Osteocyte (in vitro differentiated cells): ENCODE results near the gene CRYGD. TPM values are rescaled to one million over a fixed set of nuclear protein-coding genes. Genes with fewer than 3 reads are reported as not detected.
"Not testable (repeated sequence)": the region's sequence is repeated elsewhere in the genome, so short reads cannot be mapped to it uniquely, and the experiment has no call there.

ENCODE experiments used
- DNase-seq: peaks from one replicate; pipeline ENCODE4 v3.0.0; 2021; ENCODE audit warnings: mixed read lengths; ENCODE audit not compliant: unreplicated experiment; ENCODE audit errors: extremely low spot score
- H3K27ac Mint-ChIP-seq: one replicate; pipeline ENCODE4 v1.8.0; 2021; ENCODE audit warnings: mild to moderate bottlenecking, mixed read lengths; ENCODE audit not compliant: unreplicated experiment
- H3K27me3 Mint-ChIP-seq: one replicate; pipeline ENCODE4 v1.8.0; 2021; ENCODE audit warnings: mixed read lengths; ENCODE audit not compliant: unreplicated experiment
- H3K36me3 Mint-ChIP-seq: one replicate; pipeline ENCODE4 v1.8.0; 2021; ENCODE audit warnings: mixed read lengths; ENCODE audit not compliant: unreplicated experiment
- H3K4me1 Mint-ChIP-seq: one replicate; pipeline ENCODE4 v1.8.0; 2021; ENCODE audit warnings: mixed read lengths; ENCODE audit not compliant: unreplicated experiment
- H3K4me3 Mint-ChIP-seq: one replicate; pipeline ENCODE4 v1.8.0; 2021; ENCODE audit warnings: mild to moderate bottlenecking, moderate library complexity, mixed read lengths; ENCODE audit not compliant: unreplicated experiment
- H3K9me3 Mint-ChIP-seq: one replicate; pipeline ENCODE4 v1.8.0; 2021; ENCODE audit warnings: mixed read lengths; ENCODE audit not compliant: unreplicated experiment
- total RNA-seq: library from RNA; stranded (reverse); gene quantifications from 2 replicates; pipeline ENCODE4 v1.2.1, GENCODE V29; 2021
- TF ChIP-seq, protein P1 (sequence below): fragments of 200-600 bp; sonication (generic); IDR thresholded peaks from 2 replicates; pipeline ENCODE4 v1.5.0; 2021; ENCODE audit warnings: antibody characterized with exemption, mild to moderate bottlenecking, moderate library complexity

Gene CRYGD
- total RNA-seq, 1 donor from 2014 or later = not detected

DNA sequence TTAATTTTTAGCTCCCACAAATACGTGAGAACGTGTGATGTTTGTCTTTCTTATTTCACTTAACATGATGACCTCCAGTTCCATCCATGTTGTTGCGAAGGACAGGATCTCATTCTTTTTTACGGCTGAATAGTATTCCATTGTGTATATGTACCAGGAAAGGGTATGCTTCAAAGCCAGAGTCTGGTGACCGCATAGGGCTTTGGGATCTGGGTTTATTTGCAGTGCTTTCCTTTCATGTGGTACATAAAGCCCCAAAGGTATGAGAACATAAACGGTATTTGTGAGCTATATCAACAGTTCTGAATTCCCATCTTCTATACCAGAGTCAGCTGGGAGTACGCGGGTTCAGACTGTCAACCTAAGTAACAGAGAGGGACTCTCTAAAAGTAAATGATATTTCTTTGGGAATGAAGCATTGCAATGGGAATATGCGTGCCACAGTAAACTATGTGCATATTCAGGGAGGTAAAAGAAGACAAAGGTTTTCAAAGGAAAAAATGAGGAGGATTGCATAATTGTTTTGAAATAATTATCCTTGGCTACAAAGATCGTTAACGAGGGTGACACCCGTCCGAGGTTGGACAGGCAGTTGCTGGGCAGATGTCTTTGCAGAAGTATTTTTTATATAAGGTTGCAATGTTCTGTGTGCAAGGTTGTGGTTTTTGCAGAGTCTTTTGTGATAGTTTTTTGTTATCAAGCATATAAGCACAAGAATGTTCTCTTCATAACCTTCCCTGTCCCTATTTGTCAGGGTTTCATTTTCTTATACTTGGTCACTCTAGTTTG, 24.4 kb downstream of the CRYGD start:
- Mint-ChIP-seq H3K4me1 (peaks cover 3% of the 10 kb centered on the region), H3K9me3 (no peaks in the 10 kb centered on the region), H3K27ac (no peak overlapping the region), H3K27me3 (peaks cover 11% of the 10 kb centered on the region), H3K4me3 (no peak overlapping the region), H3K36me3 (no peaks in the 10 kb centered on the region)
- TF ChIP-seq, protein P1, sequence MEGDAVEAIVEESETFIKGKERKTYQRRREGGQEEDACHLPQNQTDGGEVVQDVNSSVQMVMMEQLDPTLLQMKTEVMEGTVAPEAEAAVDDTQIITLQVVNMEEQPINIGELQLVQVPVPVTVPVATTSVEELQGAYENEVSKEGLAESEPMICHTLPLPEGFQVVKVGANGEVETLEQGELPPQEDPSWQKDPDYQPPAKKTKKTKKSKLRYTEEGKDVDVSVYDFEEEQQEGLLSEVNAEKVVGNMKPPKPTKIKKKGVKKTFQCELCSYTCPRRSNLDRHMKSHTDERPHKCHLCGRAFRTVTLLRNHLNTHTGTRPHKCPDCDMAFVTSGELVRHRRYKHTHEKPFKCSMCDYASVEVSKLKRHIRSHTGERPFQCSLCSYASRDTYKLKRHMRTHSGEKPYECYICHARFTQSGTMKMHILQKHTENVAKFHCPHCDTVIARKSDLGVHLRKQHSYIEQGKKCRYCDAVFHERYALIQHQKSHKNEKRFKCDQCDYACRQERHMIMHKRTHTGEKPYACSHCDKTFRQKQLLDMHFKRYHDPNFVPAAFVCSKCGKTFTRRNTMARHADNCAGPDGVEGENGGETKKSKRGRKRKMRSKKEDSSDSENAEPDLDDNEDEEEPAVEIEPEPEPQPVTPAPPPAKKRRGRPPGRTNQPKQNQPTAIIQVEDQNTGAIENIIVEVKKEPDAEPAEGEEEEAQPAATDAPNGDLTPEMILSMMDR = no peak
- DNase-seq = no peak

DNA sequence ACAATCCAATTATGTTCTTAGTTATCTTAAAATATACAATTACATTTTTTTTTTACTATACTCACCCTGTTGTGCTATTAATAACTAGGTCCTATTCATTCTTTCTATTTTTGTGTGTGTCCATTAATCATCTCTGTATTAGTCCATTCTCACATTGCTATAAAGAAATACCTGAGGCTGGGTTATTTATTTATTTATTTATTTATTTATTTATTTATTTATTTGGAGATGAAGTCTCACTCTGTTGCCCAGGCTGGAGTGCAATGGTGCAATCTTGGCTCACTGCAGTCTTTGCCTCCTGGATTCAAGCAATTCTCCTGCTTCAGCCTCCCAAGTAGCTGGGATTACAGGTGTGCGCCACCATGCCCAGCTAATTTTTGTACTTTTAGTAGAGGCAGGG, 25.6 kb downstream of the CRYGD start:
- not testable (repeated sequence) for H3K36me3 Mint-ChIP-seq, H3K4me3 Mint-ChIP-seq, H3K27ac Mint-ChIP-seq, H3K27me3 Mint-ChIP-seq, DNase-seq, H3K9me3 Mint-ChIP-seq, H3K4me1 Mint-ChIP-seq

DNA sequence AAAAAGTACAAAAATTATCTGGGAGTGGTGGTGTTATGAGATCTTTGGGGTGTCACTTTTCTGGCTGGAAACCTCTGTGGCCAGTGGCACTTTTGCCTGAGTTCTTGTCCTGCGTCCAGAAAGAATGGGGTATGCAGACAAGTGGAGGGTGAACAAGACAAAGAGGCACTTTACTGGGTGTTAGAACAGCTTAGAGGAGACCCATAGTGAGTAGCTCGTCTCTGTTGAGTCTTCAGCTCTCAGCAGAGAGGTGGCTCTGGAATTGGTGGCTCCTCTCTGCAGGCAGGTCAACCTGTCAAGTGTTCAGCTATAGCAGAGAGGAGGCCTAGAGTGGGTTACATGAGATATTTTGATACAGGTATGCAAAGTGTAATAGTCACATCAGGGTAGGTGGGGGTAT, 26.1 kb downstream of the CRYGD start:
- Mint-ChIP-seq H3K36me3 (no peaks in the 10 kb centered on the region), H3K27me3 (peaks cover 4% of the 10 kb centered on the region), H3K9me3 (no peaks in the 10 kb centered on the region), H3K4me1 (peaks cover 3% of the 10 kb centered on the region), H3K4me3 (no peak overlapping the region), H3K27ac (no peak overlapping the region)
- DNase-seq = no peak
- TF ChIP-seq, protein P1 = no peak

DNA sequence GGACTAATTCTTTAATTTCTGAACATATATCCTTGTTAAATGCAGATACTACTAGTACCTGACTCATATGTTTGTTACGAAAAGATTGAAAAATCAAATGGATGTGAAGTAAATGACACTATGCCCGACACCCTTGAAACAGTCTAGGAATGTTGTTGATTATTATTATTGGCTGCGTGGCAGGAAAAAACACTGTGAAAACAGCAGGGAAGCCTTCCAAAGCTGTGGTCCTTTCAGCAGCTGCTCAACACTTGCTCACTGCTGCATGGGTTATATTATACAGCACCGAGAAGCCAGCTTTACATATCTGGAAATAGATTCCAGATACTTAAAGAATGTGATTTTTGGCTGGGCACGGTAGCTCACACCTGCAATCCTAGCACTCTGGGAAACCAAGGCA, 26.5 kb downstream of the CRYGD start:
- H3K4me1 Mint-ChIP-seq = peaks cover 3% of the 10 kb centered on the region
- no peaks in the 10 kb centered on the region for H3K36me3 Mint-ChIP-seq
- H3K4me3 Mint-ChIP-seq = no peak overlapping the region
- peaks cover 4% of the 10 kb centered on the region for H3K27me3 Mint-ChIP-seq
- no peaks in the 10 kb centered on the region for H3K9me3 Mint-ChIP-seq
- H3K27ac Mint-ChIP-seq = no peak overlapping the region
- TF ChIP-seq, protein P1 = no peak
- no peak for DNase-seq

DNA sequence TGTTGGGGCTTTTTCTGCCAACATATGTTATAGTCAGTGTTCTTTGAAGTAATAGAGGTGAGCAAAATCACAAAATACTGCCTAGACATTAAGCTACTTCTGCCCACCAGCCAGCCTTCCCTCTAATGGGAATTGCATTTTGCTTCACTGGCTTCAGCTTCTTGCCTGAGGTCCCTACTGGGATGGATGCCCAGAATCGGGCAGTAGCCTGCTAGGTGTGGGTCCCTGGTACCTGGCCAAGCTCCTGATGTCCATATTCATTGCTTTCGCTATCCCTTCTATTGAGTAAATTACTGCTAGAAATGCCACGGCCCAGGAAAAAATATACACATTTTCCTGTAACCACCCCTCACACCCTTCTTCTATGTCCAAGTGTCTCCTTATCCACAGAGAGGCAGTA, 27.0 kb downstream of the CRYGD start:
- H3K4me1 Mint-ChIP-seq = peaks cover 3% of the 10 kb centered on the region
- no peaks in the 10 kb centered on the region for H3K9me3 Mint-ChIP-seq
- H3K36me3 Mint-ChIP-seq = no peaks in the 10 kb centered on the region
- TF ChIP-seq, protein P1 = no peak
- no peak overlapping the region for H3K4me3 Mint-ChIP-seq
- H3K27me3 Mint-ChIP-seq = peaks cover 6% of the 10 kb centered on the region
- no peak for DNase-seq
- H3K27ac Mint-ChIP-seq = no peak overlapping the region
